BLaER1 treated with 17β-estradiol and CSF1 and Interleukin-3, amounts not matched to agents 10 nM and 100 nM (cell line): ENCODE results near the gene SPINDOC.
A peak's percentile ranks its signal among the peaks of the same experiment; 100 is the strongest.

ENCODE experiments used
- H3K27ac ChIP-seq, 11 experiments: shearing (Covaris generic); formaldehyde crosslinking; 2 replicates each; pipeline ENCODE4 v1.8.1; 2022
- H3K27me3 ChIP-seq, 11 experiments: shearing (Covaris generic); formaldehyde crosslinking; 2 replicates each; pipeline ENCODE4 v1.8.1; 2022
- H3K36me3 ChIP-seq, 11 experiments: shearing (Covaris generic); formaldehyde crosslinking; 2 replicates each; pipeline ENCODE4 v1.8.1; 2022
- H3K4me1 ChIP-seq, 10 experiments: shearing (Covaris generic); formaldehyde crosslinking; 2 replicates each; pipeline ENCODE4 v1.8.1; 2022
- H3K4me2 ChIP-seq, 11 experiments: shearing (Covaris generic); formaldehyde crosslinking; 2 replicates each; pipeline ENCODE4 v1.8.1; 2022
- H3K4me3 ChIP-seq, 10 experiments: shearing (Covaris generic); formaldehyde crosslinking; 2 replicates each; pipeline ENCODE4 v1.8.1; 2022
- H3K9ac ChIP-seq, 11 experiments: shearing (Covaris generic); formaldehyde crosslinking; 2 replicates each; pipeline ENCODE4 v1.8.1; 2022
- H3K9me3 ChIP-seq, 11 experiments: shearing (Covaris generic); formaldehyde crosslinking; replicated peaks in 1 of 11; 2 replicates each; pipeline ENCODE4 v1.8.1; 2022
- H4K20me1 ChIP-seq, 11 experiments: shearing (Covaris generic); formaldehyde crosslinking; 2 replicates each; pipeline ENCODE4 v1.8.1; 2022
- Cebpa-rat ChIP-seq, 11 experiments: shearing (Covaris generic); IDR thresholded peaks; 2 replicates each; pipeline ENCODE4 v1.8.1; 2022

Gene SPINDOC

DNA sequence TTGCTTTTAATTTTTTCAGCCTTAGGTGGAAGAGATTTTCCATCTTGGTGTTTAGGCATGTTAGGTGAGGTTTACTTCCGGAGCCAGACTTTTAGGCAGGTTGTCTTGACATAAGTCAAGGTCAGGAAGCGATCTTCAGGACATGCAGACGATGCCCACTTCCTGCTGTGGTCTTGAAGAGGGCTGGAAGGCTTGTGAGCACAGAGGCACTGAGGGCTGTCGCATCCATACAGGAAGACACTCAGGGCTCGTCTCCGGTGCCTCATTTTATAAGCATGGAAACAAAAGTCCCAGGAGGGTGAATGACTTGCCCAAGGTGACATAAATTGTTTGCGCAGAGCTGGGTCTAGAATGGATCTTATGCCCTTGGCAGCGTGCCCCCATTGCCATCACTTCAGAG is 56.4 kb downstream of the SPINDOC start:
- Histone ChIP-seq H3K27ac (peak overlapping the region in 10 of 11 experiments; percentile 10 to 83 (median 72); a peak in 19 of 22 replicates), H3K4me2 (peak overlapping the region; percentile 51 to 99 (median 91)), H3K27me3 (no peaks in the 10 kb centered on the region), H3K9me3 (no peaks in the 10 kb centered on the region), H3K9ac (peak overlapping the region; percentile 23 to 74 (median 51); a peak in 18 of 22 replicates), H3K36me3 (peaks cover 4 to 38% (median 27%) of the 10 kb centered on the region in 11 experiments; a peak in 17 of 22 replicates), H3K4me3 (peak overlapping the region in 6 of 10 experiments; percentile 20 to 63 (median 53); a peak in 11 of 20 replicates), H4K20me1 (peaks cover 39 to 99% (median 88%) of the 10 kb centered on the region in 11 experiments), H3K4me1 (peaks cover 97 to 100% (median 99%) of the 10 kb centered on the region in 10 experiments)
- TF ChIP-seq Cebpa-rat (IDR thresholded peaks at IDR 0.05): no peak

DNA sequence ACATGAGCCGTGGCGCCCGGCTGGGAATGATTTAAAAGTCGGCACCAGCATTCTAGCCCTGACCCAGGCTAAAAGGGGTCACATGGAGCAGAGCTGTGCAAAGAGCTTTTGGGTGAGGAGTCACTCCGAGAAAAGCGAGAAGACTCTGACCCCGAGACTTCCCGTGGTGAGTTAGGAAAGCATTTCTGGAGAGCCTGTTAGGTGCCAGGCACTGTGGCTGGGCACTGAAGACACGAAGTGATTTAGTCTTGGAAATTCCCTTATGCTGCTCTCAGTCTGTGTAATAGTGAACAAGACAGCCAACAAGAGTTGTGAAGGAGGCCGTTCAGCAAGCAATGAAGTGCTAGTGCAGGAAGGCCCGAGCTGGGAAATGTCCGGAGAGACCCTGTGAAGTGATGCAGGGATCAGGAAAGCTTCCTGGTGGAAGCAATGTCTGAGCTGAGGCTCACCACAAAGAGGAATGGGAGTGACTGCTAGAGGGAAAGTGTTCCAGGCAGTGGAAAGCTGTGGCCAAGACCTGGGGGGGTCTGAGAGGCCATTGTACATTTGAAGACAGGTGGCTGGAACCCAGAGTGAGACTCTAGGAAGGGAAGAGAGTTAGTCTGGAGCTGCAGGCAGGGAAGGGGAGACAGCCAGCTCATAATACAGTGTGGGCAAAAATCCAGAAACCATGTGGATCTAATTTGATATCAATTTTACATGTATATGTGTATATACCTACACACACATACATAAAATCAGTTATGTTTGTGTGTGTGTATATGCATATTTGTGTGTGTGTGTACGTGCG is 57.3 kb downstream of the SPINDOC start:
- no peaks in the 10 kb centered on the region for H3K9me3 ChIP-seq
- H4K20me1 ChIP-seq: peaks cover 48 to 99% (median 93%) of the 10 kb centered on the region in 11 experiments
- peak overlapping the region in 9 of 11 experiments; percentile 10 to 83 (median 72); a peak in 17 of 22 replicates for H3K27ac ChIP-seq
- peak overlapping the region; percentile 51 to 99 (median 91) for H3K4me2 ChIP-seq
- H3K4me3 ChIP-seq: peak overlapping the region in 6 of 10 experiments; percentile 20 to 63 (median 53); a peak in 10 of 20 replicates
- peak overlapping the region; percentile 9 to 74 (median 51); a peak in 18 of 22 replicates for H3K9ac ChIP-seq
- peaks cover 88 to 100% (median 98%) of the 10 kb centered on the region in 10 experiments for H3K4me1 ChIP-seq
- TF ChIP-seq Cebpa-rat (IDR thresholded peaks at IDR 0.05): no peak
- H3K27me3 ChIP-seq: no peaks in the 10 kb centered on the region
- H3K36me3 ChIP-seq: peaks cover 12 to 39% (median 30%) of the 10 kb centered on the region in 11 experiments; a peak in 19 of 22 replicates

DNA sequence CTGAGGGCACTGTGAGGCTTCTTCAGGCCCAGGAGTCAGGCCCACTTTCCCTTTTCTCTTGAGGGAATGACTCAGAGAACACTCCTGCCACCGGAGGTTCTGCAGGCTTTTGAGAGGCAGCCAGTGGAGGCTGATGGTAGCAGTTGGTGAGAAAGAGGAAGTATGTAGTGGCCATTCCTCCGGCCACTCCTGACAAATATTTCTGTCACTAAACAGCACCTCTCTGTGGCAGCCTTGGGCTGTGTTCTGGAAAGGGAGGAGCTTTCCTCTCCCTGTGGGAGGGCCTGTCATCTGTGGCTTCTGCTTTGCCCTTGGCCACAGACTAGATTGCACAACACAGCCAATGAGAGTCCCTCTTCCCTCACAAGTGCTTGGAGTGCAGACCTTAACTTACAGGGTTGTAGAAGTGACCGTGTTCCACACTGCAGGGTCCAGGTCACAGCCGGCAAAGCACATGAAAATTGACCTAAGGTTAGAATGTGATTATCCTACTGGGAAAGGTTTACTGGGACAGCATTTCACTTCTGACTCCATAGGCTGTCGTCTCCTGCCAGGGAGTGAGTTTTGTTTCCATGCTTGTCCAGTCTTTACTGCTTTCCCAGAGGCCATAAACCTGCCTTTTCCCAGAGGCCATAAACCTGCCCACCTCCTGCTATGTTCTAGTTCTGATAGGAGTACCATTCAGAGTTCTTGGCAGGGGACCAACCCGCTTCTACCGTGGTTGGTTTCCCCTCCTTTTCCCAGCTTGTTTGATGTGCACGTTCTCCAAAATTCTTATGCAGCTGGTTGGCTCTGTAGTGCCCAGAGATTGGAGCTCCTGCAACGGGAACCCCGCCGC is 58.9 kb downstream of the SPINDOC start:
- peaks cover 20 to 52% (median 40%) of the 10 kb centered on the region in 11 experiments; a peak in 21 of 22 replicates for H3K36me3 ChIP-seq
- peak; percentile 95 to 99 (median 98) for TF ChIP-seq Cebpa-rat (IDR thresholded peaks at IDR 0.05)
- H3K4me2 ChIP-seq: peak overlapping the region; percentile 70 to 99 (median 94)
- peak overlapping the region in 10 of 11 experiments; percentile 36 to 84 (median 74); a peak in 18 of 22 replicates for H3K27ac ChIP-seq
- peaks cover 72 to 91% (median 85%) of the 10 kb centered on the region in 10 experiments for H3K4me1 ChIP-seq
- no peaks in the 10 kb centered on the region for H3K9me3 ChIP-seq
- no peaks in the 10 kb centered on the region for H3K27me3 ChIP-seq
- H3K9ac ChIP-seq: peak overlapping the region in 10 of 11 experiments; percentile 7 to 72 (median 64); a peak in 18 of 22 replicates
- peak overlapping the region in 9 of 10 experiments; percentile 7 to 63 (median 33); a peak in 11 of 20 replicates for H3K4me3 ChIP-seq
- H4K20me1 ChIP-seq: peaks cover 64 to 99% (median 97%) of the 10 kb centered on the region in 11 experiments

DNA sequence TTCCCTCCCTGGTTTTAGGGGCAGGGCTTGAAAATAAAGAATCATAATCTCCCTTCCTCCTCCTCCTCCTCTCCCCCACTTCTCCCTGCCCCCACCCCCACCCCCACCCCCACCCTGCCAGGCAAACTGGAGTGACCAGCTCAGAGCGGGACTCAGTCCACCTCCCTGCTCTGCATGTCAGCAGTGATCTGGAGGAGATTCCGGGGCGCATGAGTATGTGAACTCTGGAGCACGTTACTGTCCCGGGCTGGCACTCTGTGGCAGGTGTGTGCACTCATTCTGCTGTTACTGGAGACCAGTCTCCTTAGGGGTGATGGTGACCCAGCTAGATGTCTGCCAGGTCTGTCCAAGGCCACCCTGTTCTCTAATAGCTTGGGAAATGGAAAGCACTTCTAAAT is 59.5 kb downstream of the SPINDOC start:
- no peak for TF ChIP-seq Cebpa-rat (IDR thresholded peaks at IDR 0.05)
- H3K4me1 ChIP-seq: peaks cover 66 to 90% (median 79%) of the 10 kb centered on the region in 10 experiments
- H4K20me1 ChIP-seq: peaks cover 70 to 99% (median 97%) of the 10 kb centered on the region in 11 experiments
- H3K4me2 ChIP-seq: peak overlapping the region; percentile 70 to 99 (median 94)
- H3K4me3 ChIP-seq: peak overlapping the region in 3 of 10 experiments; percentile 33 to 63 (median 51); a peak in 2 of 20 replicates
- H3K36me3 ChIP-seq: peaks cover 15 to 52% (median 35%) of the 10 kb centered on the region in 11 experiments; a peak in 21 of 22 replicates
- H3K9me3 ChIP-seq: no peaks in the 10 kb centered on the region
- peak overlapping the region in 6 of 11 experiments; percentile 6 to 72 (median 63); a peak in 10 of 22 replicates for H3K9ac ChIP-seq
- peak overlapping the region in 9 of 11 experiments; percentile 9 to 84 (median 74); a peak in 16 of 22 replicates for H3K27ac ChIP-seq
- H3K27me3 ChIP-seq: no peaks in the 10 kb centered on the region

DNA sequence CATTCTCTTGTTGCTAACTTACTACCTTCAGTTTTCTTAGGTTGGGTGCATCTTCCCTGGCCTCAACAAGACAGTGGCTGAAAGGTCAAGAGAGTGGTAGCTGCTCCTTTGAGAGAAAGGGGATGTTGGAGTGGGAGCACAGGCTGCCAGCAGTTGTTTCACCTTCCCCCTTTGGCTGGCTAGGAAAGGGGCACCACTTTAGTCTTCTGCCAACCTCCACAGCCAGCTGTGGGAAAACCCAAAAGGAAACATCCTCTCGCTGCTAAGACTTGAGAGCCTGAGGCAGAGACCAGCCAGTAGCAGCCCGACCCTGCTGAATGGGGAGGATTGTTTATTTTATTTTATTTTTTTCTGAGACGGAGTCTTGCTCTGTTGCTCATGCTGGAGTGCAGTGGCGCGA is 60.1 kb downstream of the SPINDOC start:
- 0 out of 20 replicates have a peak overlapping the region, but pooled peaks of 1 of the 10 experiments have one; percentile 1 for H3K4me3 ChIP-seq
- H3K9ac ChIP-seq: peak overlapping the region in 7 of 11 experiments; percentile 2 to 35 (median 22); a peak in 6 of 22 replicates
- H3K27me3 ChIP-seq: no peaks in the 10 kb centered on the region
- H3K4me1 ChIP-seq: peaks cover 61 to 90% (median 74%) of the 10 kb centered on the region in 10 experiments
- H3K4me2 ChIP-seq: peak overlapping the region; percentile 34 to 99 (median 91); a peak in 21 of 22 replicates
- TF ChIP-seq Cebpa-rat (IDR thresholded peaks at IDR 0.05): no peak
- H4K20me1 ChIP-seq: peaks cover 75 to 99% (median 98%) of the 10 kb centered on the region in 11 experiments
- no peaks in the 10 kb centered on the region for H3K9me3 ChIP-seq
- H3K36me3 ChIP-seq: peaks cover 15 to 52% (median 35%) of the 10 kb centered on the region in 11 experiments; a peak in 21 of 22 replicates
- H3K27ac ChIP-seq: peak overlapping the region in 9 of 11 experiments; percentile 9 to 59 (median 37); a peak in 15 of 22 replicates

DNA sequence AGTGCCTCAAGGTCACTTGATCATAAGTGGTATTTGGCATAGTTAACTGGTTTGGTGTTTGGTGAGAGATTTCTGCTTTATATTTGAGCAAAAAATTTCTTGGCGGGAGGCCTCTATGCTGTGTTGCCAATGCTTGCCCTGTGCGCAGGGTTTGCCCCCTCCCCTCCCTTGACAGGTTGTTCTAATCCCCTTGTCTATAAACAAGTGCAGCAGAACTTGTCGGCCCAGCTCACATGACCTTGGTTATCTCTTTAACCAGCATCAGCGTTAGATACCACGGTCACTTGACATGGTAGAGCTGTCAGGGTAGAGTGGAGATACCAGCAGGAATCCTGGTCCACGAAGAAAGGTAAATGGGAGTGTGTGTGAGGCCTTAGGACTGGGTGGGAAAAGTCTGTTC is 61.3 kb downstream of the SPINDOC start:
- no peak overlapping the region for H3K4me3 ChIP-seq
- peak overlapping the region in 1 of 11 experiments; percentile 52; a peak in 1 of 22 replicates for H3K27ac ChIP-seq
- peak overlapping the region in 7 of 11 experiments; percentile 6 to 99 (median 88); a peak in 12 of 22 replicates for H3K4me2 ChIP-seq
- no peak for TF ChIP-seq Cebpa-rat (IDR thresholded peaks at IDR 0.05)
- H3K9me3 ChIP-seq: no peaks in the 10 kb centered on the region
- H4K20me1 ChIP-seq: peaks cover 87 to 99% (median 98%) of the 10 kb centered on the region in 11 experiments
- H3K9ac ChIP-seq: 0 out of 22 replicates have a peak overlapping the region, but pooled peaks of 1 of the 11 experiments have one; percentile 25
- H3K27me3 ChIP-seq: no peaks in the 10 kb centered on the region
- H3K36me3 ChIP-seq: peaks cover 15 to 63% (median 47%) of the 10 kb centered on the region in 11 experiments; a peak in 21 of 22 replicates
- H3K4me1 ChIP-seq: peaks cover 50 to 90% (median 68%) of the 10 kb centered on the region in 10 experiments

DNA sequence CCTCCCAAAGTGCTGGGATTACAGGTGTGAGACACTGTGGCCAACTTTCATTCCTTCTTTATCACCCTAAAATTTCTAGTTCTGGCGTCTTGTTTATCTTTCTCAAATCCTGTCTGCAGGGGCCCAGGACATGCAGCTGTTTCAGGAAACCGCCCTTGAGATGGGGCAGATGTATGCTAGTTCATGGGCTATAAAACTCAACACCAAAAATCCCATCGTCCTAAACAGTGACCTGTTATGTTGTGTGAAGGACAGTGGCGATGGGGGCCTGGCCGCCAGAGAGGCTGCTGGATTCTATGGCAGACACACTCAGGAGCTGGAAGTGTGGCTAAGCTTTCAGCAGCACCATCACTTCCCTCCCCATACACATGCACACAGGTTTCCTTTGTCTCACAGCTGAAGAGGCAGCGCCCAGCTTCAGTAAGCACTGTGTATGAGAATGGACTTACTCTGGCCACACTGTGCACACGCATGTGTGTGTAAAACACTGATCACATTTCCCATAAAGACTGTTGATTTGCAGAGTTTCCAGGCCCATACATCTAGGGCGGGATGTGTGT is 62.3 kb downstream of the SPINDOC start:
- peaks cover 15 to 63% (median 48%) of the 10 kb centered on the region in 11 experiments; a peak in 21 of 22 replicates for H3K36me3 ChIP-seq
- no peak overlapping the region for H3K4me3 ChIP-seq
- H3K4me1 ChIP-seq: peaks cover 48 to 90% (median 67%) of the 10 kb centered on the region in 10 experiments
- peaks cover 89 to 99% (median 98%) of the 10 kb centered on the region in 11 experiments for H4K20me1 ChIP-seq
- H3K4me2 ChIP-seq: peak overlapping the region in 3 of 11 experiments; percentile 10 to 15 (median 14); a peak in 4 of 22 replicates
- H3K9me3 ChIP-seq: no peaks in the 10 kb centered on the region
- H3K27ac ChIP-seq: no peak overlapping the region
- H3K9ac ChIP-seq: no peak overlapping the region
- TF ChIP-seq Cebpa-rat (IDR thresholded peaks at IDR 0.05): no peak
- no peaks in the 10 kb centered on the region for H3K27me3 ChIP-seq
